HG03354 (cell line): Measurements from ENCODE around the gene CLCN4.

Source experiments
- ATAC-seq: cut with Tn5 transposase; IDR thresholded peaks from one replicate; pipeline ENCODE4 v1.9.1; 2021; ENCODE audit warnings: mild to moderate bottlenecking; ENCODE audit not compliant: unreplicated experiment, poor library complexity, severe bottlenecking

Gene CLCN4

GRCh38 chrX:10128386-10128785 is 28.4 kb upstream of the CLCN4 start:
- no peak for ATAC-seq

- no peak for ATAC-seq
These were observed 27.5 kb upstream of the CLCN4 start for GRCh38 chrX:10129229-10129628.

- no peak for ATAC-seq
These were observed 26.4 kb upstream of the CLCN4 start for GRCh38 chrX:10130354-10130753.

DNA sequence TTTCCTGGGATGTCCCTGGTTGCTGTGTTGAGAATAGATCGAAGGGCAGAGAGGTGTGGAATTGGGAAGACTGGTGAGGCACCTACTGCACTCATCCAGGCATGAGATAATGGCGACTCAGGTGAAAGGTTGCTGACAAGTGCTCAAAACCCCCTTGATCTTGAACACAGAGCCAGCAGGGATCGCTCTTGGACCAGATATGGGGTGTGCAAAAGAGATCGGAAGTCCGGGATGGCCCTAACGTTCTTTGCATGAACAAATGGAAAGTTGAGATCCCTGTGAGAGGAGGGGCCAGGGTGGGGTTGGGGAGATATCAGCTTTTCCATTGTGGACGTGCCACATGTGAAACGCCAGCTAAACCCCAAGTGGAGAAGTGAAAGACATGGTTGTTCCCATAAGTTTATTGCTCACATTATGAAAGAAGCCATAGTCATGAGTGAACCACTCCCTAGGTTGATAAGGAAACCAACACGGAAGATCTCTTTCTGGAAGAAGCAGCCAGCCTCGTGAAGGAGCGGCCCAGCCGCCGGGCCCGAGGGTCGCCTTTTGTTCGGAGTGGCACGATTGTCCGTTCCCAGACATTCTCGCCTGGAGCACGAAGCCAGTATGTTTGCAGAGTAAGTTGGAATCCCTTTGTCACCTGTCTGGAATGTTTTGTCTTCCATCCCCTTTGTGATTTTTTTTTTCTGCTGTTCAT is 22.6 kb upstream of the CLCN4 start:
- no peak for ATAC-seq

DNA sequence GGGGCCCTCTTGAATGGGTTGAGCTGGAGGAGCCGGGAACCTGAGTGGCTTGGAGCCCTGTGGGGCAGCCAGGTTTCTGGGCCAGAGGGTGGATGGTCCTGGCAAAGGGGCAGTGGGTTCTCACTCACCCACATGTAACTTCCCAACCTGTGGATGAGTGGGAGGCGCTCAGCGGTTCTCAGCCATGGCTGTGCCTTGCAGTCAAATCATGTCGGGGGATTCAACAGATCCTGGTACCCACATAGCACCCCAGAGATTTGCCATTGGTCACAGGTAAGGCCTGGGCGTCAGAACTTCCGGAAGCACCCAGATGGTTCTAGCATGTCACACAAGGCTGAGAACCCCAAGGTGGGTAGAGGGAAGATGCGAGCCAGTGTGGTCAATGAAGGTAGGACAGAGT is 21.9 kb upstream of the CLCN4 start:
- no peak for ATAC-seq

DNA sequence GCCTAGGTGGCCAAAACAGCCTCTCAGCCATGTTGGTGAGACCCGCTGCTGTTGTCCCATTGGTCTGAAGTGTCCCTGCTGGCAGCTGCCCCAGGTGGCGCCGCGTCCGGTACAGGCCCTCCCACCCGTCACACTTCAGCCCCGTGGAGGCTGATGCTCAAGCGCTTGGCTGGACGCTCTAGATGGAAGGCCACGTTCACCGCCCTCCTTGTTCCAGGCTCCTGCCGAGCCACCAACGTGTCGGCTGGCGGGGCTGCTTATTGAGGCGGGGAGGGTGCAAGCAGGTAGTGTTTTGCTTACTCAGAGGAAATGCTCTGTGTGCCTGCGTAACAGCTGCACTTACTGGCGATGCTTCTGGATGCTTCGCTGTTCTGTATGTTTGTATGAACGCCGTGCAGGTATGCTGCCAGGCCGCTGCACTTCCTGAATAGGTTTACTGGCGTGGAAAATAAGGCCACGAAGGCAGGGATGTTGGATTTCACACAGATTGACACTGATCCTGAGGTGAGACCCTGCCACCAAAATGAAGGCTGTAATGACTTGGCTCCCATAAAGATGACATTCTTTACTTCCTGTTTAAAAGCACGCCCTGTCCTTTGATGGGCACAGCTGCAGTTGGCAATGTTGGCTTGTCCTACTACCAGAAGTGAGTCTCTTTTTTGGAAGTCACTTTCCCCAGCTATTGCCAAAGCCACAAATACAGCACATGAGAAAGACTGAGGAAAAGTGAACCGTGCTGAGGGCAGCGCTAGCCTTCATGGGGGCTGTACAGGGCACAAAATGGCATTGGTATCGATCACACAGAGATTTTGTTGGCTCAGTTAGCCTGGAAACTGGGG is 21.0 kb upstream of the CLCN4 start:
- ATAC-seq = no peak

DNA sequence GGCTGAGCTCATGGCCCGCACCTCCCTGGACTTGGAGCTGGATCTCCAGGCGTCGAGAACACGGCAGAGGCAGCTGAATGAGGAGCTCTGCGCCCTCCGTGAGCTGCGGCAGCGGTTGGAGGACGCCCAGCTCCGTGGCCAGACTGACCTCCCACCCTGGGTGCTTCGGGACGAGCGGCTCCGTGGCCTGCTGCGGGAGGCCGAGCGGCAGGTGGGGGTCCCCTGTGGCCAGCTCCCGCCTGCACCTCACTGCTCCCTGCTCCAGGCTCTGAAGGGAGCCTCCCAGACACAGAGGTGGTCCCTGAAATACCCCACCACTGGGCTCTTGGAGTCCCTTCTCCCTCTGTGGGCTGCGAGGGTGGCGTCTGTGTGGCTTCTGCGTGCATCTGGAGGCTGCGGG is 18.0 kb upstream of the CLCN4 start:
- no peak for ATAC-seq

GRCh38 chrX:10140264-10140663 is 16.5 kb upstream of the CLCN4 start:
- ATAC-seq = no peak

DNA sequence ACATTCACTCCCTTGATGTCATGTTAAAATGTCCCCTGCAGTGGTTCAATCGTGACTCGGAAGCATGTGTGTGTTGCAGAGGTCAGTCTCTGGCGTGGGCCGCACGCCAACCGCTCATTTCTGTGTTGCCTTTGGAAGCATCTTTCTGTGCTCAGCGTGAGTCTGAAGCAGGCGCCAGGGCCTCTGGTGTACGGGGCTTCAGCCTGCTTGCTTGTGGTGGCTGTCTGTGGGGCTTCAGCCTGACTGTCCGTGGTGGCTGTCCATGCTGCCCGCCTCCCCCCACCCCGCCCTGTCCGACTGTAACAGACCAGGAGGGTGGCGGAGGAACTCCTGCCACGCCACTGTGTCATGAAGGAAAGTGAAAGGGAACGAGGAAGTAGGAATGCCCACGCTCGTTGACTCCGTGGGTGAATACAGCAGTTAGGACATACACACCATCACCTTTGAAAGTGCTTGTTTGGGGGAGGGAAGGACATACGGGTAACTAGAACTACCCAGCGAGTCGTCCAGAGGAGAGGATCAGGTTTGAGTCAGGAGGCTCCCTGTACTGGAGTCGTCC is 14.7 kb upstream of the CLCN4 start:
- ATAC-seq = no peak

DNA sequence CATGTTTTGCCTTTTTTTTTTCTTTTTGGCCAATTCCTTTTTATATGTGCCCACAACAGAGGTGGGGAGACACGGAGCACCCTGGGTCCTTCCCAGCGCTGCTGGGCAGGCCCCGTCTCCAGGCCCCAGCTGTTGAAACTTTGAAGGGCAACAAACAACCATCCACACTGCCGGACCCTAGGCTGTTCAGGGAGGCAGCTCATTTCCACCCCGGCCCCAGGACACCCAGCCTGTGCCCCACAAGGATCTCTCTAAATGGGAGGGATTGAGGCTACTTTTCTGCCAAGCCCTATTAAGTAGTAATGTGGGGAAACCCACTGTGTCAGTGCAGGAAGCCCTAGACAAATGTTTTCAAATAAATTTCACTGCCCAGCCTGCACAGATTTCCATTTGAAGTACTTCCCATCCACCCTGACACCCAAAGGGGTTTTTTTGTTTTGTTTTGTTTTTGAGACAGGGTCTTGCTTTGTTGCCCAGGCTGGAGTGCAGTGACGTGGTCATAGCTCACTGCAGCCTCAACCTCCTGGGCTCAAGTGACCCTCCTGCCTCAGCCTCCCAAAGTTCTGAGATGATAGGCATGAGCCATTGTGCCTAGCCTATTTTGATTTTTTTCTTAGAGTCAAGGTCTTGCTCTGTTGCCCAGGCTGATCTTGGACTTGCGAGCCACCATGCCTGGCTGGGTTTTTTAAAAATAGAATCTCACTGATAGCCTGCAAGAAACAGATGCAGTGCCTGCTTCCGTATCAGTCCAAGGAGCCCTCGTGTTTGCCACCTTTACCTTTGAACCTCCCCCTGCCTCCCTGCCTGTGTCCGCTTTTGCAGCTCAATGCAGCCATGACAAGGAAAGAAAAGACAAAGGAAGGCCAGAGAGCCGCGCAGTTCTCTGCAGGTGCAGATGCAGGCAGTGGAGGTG is 13.4 kb upstream of the CLCN4 start:
- ATAC-seq = no peak

- ATAC-seq = no peak
These were observed 10.4 kb upstream of the CLCN4 start for GRCh38 chrX:10146346-10146745.

GRCh38 chrX:10152086-10152485 is 4.7 kb upstream of the CLCN4 start:
- ATAC-seq = no peak

DNA sequence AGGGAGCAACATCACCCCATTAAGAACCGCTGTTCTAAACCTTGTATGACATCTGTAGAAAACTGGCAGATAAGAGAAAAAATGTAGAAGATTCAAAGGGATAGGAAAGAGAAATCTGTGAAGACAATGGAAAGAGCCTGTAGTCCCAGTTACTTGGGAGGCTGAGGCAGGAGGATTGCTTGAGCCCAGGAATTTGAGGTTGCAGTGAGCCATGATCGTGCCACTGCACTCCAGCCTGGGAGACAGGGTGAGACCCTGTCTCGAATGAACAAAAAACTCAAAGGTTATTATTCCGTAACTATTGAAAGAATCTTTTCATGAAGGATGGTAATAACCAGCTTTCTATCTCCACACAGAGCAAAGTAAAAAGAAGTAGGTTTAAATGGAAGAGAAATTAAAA is 1.6 kb upstream of the CLCN4 start:
- ATAC-seq = no peak

DNA sequence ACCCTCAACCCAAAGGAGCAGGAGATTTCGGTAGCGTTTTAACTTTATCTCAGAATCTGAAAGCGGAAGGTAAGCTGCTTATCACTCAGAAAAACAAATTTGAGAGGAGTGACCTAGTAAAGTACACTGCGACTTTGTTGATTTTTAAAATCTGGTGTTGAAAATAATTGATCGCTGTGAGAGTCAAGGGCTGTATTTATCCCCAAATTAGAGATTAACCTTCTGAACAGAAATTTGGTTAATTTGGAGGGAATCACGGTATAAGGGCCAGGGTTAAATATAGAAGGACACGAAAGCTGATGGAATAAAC is 212 bp downstream of the CLCN4 start:
- ATAC-seq = no peak

- ATAC-seq = no peak
These were observed 768 bp downstream of the CLCN4 start for GRCh38 chrX:10157543-10157942.

GRCh38 chrX:10158279-10159144 is 1.7 kb downstream of the CLCN4 start:
- peak; percentile 64 for ATAC-seq

GRCh38 chrX:10159145-10159468 is 2.3 kb downstream of the CLCN4 start:
- ATAC-seq = no peak

DNA sequence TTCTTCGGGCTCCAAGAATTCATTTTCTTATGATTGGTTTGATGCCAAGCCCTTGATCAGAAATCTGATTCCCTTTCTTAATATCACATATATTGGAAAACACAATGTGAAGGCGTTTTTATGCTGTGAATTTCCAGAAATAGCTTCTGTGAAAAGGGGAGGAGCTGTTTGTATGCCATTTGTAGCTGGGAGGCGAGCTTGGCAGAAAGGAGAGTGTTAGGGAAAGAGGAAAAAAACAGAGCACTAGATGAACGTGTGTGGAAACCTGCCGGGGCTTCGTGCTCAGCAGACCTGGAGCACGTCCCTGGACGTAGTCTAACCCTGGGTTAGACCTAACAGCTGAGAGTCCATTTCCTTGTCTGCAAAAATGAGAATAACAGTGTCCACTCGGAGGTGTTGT is 3.4 kb downstream of the CLCN4 start:
- ATAC-seq = no peak

GRCh38 chrX:10163031-10163430 is 6.3 kb downstream of the CLCN4 start:
- no peak for ATAC-seq
